Mammary microvascular endothelial cell (primary cell): Measurements from ENCODE around the gene ANKFN1. TPM values are rescaled to one million over a fixed set of nuclear protein-coding genes. Genes with fewer than 3 reads are reported as not detected.

Experiments used
- total RNA-seq: library from RNA; depleted of rRNA; stranded (reverse); fragments of >200 nt; gene quantifications from 2 replicates; pipeline ENCODE4 v1.2.3, GENCODE V29; 2015

ANKFN1 gene, protein sequence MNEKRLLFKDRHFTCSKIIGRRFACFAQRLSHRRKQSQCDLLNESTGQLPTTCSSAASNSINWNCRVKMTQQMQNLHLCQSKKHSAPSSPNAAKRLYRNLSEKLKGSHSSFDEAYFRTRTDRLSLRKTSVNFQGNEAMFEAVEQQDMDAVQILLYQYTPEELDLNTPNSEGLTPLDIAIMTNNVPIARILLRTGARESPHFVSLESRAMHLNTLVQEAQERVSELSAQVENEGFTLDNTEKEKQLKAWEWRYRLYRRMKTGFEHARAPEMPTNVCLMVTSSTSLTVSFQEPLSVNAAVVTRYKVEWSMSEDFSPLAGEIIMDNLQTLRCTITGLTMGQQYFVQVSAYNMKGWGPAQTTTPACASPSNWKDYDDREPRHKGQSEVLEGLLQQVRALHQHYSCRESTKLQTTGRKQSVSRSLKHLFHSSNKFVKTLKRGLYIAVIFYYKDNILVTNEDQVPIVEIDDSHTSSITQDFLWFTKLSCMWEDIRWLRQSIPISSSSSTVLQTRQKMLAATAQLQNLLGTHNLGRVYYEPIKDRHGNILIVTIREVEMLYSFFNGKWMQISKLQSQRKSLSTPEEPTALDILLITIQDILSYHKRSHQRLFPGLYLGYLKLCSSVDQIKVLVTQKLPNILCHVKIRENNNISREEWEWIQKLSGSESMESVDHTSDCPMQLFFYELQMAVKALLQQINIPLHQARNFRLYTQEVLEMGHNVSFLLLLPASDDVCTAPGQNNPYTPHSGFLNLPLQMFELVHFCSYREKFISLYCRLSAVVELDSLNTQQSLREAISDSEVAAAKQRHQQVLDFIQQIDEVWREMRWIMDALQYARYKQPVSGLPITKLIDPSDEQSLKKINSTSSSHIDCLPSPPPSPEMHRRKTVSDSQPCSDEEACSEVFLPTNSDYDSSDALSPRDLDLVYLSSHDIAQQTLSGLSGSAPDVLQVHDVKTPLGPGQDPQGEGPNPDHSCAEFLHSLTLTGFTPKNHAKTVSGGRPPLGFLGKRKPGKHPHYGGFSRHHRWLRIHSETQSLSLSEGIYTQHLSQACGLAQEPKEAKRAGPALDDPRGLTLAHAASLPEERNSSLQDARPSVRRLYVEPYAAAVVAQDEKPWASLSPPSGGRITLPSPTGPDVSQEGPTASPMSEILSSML
- not detected in 2 replicates for total RNA-seq

DNA sequence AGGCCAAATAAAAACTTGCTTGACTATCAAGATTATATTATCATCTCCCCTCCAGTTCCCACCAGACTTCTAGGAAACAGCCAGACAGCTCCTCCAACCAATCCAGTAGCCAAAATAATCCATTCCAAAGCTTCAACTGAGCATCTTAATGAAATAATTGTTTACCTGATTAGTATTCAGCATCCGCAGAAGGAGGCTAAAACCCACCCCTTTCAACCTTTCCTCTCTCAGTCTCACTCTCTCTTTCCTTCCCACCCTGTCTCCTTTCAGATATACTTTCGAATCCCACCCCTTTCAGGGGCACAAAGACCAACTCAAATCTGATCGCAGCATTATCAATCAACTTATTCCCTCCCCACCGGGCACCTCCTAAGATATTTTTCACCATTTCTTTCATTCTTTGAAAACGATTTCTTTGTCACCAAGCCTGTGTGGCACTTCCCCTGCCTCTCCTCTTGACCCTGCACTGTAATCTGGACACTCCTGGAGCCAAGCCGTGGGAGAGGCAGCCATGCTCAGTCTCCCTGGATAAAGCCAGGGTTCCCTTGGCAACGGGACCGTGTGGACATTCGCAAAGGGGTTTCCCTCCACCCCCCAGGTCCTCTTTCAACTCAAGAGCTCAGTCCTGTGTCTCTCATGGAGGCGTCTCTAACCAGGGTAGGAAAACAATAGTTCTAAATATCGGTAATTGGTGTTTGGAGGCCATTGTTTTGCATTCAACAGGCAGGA lies at the start of gene ANKFN1:
Gene ANKFN1, plus strand, starts transcription at position 602 of the 729 bp plus-strand sequence. CDS start 59,193 bp downstream, outside the sequence.

